MM.1S (cell line): ENCODE data around the gene PRMT5.

Experiments
- DNase-seq: peaks from one replicate; pipeline ENCODE4 v3.0.0-alpha.2; 2015
- H2AFZ ChIP-seq: fragments of 300-600 bp; sonication (generic); 2 replicates; pipeline ENCODE4 v1.6.0; 2016; ENCODE audit warnings: antibody characterized with exemption, low read length
- H3F3A ChIP-seq: fragments of 300-600 bp; sonication (generic); 2 replicates; pipeline ENCODE4 v1.6.1; 2016; ENCODE audit warnings: mild to moderate bottlenecking, antibody characterized with exemption, low read length, moderate library complexity, mixed read lengths; ENCODE audit not compliant: insufficient read depth
- H3K27ac ChIP-seq: fragments of 300-600 bp; sonication (generic); 2 replicates; pipeline ENCODE4 v1.5.1; 2016; ENCODE audit warnings: mild to moderate bottlenecking, low read length
- H3K27me3 ChIP-seq: fragments of 300-600 bp; sonication (generic); replicated peaks from 2 replicates; pipeline ENCODE4 v1.6.0; 2016; ENCODE audit warnings: low read length; ENCODE audit not compliant: insufficient read depth
- H3K36me3 ChIP-seq: fragments of 300-600 bp; sonication (generic); replicated peaks from 2 replicates; pipeline ENCODE4 v1.6.1; 2016; ENCODE audit warnings: mild to moderate bottlenecking, low read length, mixed read lengths; ENCODE audit not compliant: insufficient read depth
- H3K4me1 ChIP-seq: fragments of 300-600 bp; sonication (generic); 2 replicates; pipeline ENCODE4 v1.6.1; 2016; ENCODE audit warnings: low read length, mixed read lengths
- H3K4me2 ChIP-seq: fragments of 300-600 bp; sonication (generic); 2 replicates; pipeline ENCODE4 v1.6.0; 2016; ENCODE audit warnings: low read depth, low read length
- H3K4me3 ChIP-seq: fragments of 300-600 bp; sonication (generic); 2 replicates; pipeline ENCODE4 v1.5.1; 2016; ENCODE audit warnings: low read length, mixed read lengths
- H3K79me2 ChIP-seq: fragments of 300-600 bp; sonication (generic); 2 replicates; pipeline ENCODE4 v1.6.1; 2016; ENCODE audit warnings: mixed run types, low read length, mixed read lengths
- H3K9ac ChIP-seq: fragments of 300-600 bp; sonication (generic); 2 replicates; pipeline ENCODE4 v1.6.1; 2016; ENCODE audit warnings: low read length, mixed read lengths
- H3K9me2 ChIP-seq: fragments of 300-600 bp; sonication (generic); replicated peaks from 2 replicates; pipeline ENCODE4 v1.6.1; 2016; ENCODE audit warnings: mild to moderate bottlenecking, low read length, mixed read lengths; ENCODE audit not compliant: insufficient read depth
- H3K9me3 ChIP-seq: fragments of 300-600 bp; sonication (generic); replicated peaks from 2 replicates; pipeline ENCODE4 v1.6.1; 2016; ENCODE audit warnings: mild to moderate bottlenecking, low read length, mixed read lengths; ENCODE audit not compliant: insufficient read depth
- H4K20me1 ChIP-seq: fragments of 300-600 bp; sonication (generic); 2 replicates; pipeline ENCODE4 v1.6.1; 2016; ENCODE audit warnings: mild to moderate bottlenecking, low read length, moderate library complexity, mixed read lengths; ENCODE audit not compliant: insufficient read depth
- CTCF ChIP-seq: fragments of 300-600 bp; sonication (generic); IDR thresholded peaks from 2 replicates; pipeline ENCODE4 v1.5.1; 2016; ENCODE audit warnings: antibody characterized with exemption, low read length, mixed read lengths
- EZH2 ChIP-seq: fragments of 300-600 bp; sonication (generic); optimal IDR thresholded peaks from 2 replicates; pipeline ENCODE3; 2017; ENCODE audit warnings: low read depth, mild to moderate bottlenecking, antibody characterized with exemption, low read length, mixed read lengths
- EZH2phosphoT487 ChIP-seq: fragments of 300-600 bp; sonication (generic); IDR thresholded peaks from 2 replicates; pipeline ENCODE4 v1.6.1; 2018; ENCODE audit warnings: antibody characterized with exemption, low read length

Gene PRMT5

GRCh38 chr14:22977434-22977683 is 48.2 kb upstream of the PRMT5 start:
- no peak overlapping the region for H3K9ac ChIP-seq
- no peaks in the 10 kb centered on the region for H3K36me3 ChIP-seq
- H3K9me2 ChIP-seq: no peaks in the 10 kb centered on the region
- H3K4me1 ChIP-seq: no peaks in the 10 kb centered on the region
- no peaks in the 10 kb centered on the region for H4K20me1 ChIP-seq
- no peak overlapping the region for H3K27ac ChIP-seq
- H3K4me2 ChIP-seq: no peak overlapping the region
- H2AFZ ChIP-seq: no peak overlapping the region
- no peak for TF ChIP-seq CTCF
- TF ChIP-seq EZH2phosphoT487: no peak
- no peak for TF ChIP-seq EZH2
- DNase-seq: no peak
- peaks cover 8% of the 10 kb centered on the region for H3K27me3 ChIP-seq
- H3F3A ChIP-seq: no peaks in the 10 kb centered on the region
- H3K9me3 ChIP-seq: no peaks in the 10 kb centered on the region
- H3K79me2 ChIP-seq: no peaks in the 10 kb centered on the region
- H3K4me3 ChIP-seq: no peak overlapping the region

GRCh38 chr14:22976620-22977433 is 47.7 kb upstream of the PRMT5 start:
- Histone ChIP-seq H3K27ac (no peak overlapping the region), H3K9ac (no peak overlapping the region)
- TF ChIP-seq CTCF (no peak), EZH2phosphoT487 (no peak), EZH2 (no peak)

GRCh38 chr14:22974530-22975313 is 45.5 kb upstream of the PRMT5 start:
- no peaks in the 10 kb centered on the region for H3K4me1 ChIP-seq
- no peak overlapping the region for H3K4me3 ChIP-seq
- no peaks in the 10 kb centered on the region for H3K9me2 ChIP-seq
- TF ChIP-seq EZH2 (no peak), EZH2phosphoT487 (no peak), CTCF (no peak)
- H3K27me3 ChIP-seq: no peaks in the 10 kb centered on the region
- no peak for DNase-seq
- no peaks in the 10 kb centered on the region for H4K20me1 ChIP-seq
- H3K79me2 ChIP-seq: no peaks in the 10 kb centered on the region
- no peak overlapping the region for H3K27ac ChIP-seq
- H3F3A ChIP-seq: no peaks in the 10 kb centered on the region
- H3K9me3 ChIP-seq: no peaks in the 10 kb centered on the region
- no peak overlapping the region for H2AFZ ChIP-seq
- H3K4me2 ChIP-seq: no peak overlapping the region
- H3K9ac ChIP-seq: no peak overlapping the region
- H3K36me3 ChIP-seq: no peaks in the 10 kb centered on the region

More at GRCh38 chr14:22976620-22977433, 47.7 kb upstream of the PRMT5 start:
- DNase-seq: no peak
- no peaks in the 10 kb centered on the region for H3K9me3 ChIP-seq
- no peak overlapping the region for H3K4me2 ChIP-seq
- no peaks in the 10 kb centered on the region for H3F3A ChIP-seq
- no peaks in the 10 kb centered on the region for H3K36me3 ChIP-seq
- H3K27me3 ChIP-seq: peaks cover 8% of the 10 kb centered on the region
- no peaks in the 10 kb centered on the region for H3K79me2 ChIP-seq
- H2AFZ ChIP-seq: no peak overlapping the region
- H3K4me3 ChIP-seq: no peak overlapping the region
- H3K9me2 ChIP-seq: no peaks in the 10 kb centered on the region
- H3K4me1 ChIP-seq: no peaks in the 10 kb centered on the region
- H4K20me1 ChIP-seq: no peaks in the 10 kb centered on the region
